T-cell (primary cell): ENCODE results near the gene CYTH1. TPM values are rescaled to one million over a fixed set of nuclear protein-coding genes. Genes with fewer than 3 reads are reported as not detected.

Experiments used
- ATAC-seq, 4 experiments: fragments of 200-7000 bp in 3 of 4; fragments of 150-1000 bp in 1 of 4; cut with Tn5 transposase; replicated peaks in 1 of 4; 1 replicate in 3 of 4; 2 replicates in 1 of 4; pipeline ENCODE4 v1.10.0; 2021; ENCODE audit warnings: moderate library complexity in 3 of 4, mild to moderate bottlenecking in 2 of 4, moderate number of reproducible peaks in 1 of 4
- CTCF ChIA-PET, 2 donors: fragments of 300-600 bp; sonication (Branson Sonifier 250); formaldehyde crosslinking; loops; one replicate each; lab custom pipeline; 2022; ENCODE audit warnings: antibody characterized with exemption in 2 of 2; lab: Charles Lee
- POLR2A ChIA-PET, 2 donors: fragments of 300-600 bp; sonication (Branson Sonifier 250); formaldehyde crosslinking; loops; one replicate each; lab custom pipeline; 2022; ENCODE audit warnings: antibody characterized with exemption in 2 of 2; lab: Charles Lee
- DNase-seq, 35 experiments: peaks; one replicate each; pipeline versions ENCODE4 v3.0.0 to v3.0.0-alpha.2; 2013 to 2023
- H3K27ac ChIP-seq: one replicate; pipeline ENCODE4 v1.5.1; 2013; ENCODE audit warnings: low read length
- H3K27me3 ChIP-seq, 2 experiments: replicated peaks in 1 of 2; 1 replicate in 1 of 2; 2 replicates in 1 of 2; pipeline versions ENCODE4 v1.6.1 to v1.7.0; 2013; ENCODE audit warnings: low read length in 1 of 2, mixed read lengths in 1 of 2; ENCODE audit not compliant: control insufficient read depth in 2 of 2, insufficient read depth in 2 of 2; ENCODE audit errors: extremely low read depth in 1 of 2
- H3K36me3 ChIP-seq, 2 donors: 1 replicate in 1 of 2; 2 replicates in 1 of 2; pipeline versions ENCODE4 v1.6.1 to v1.7.0; 2013; ENCODE audit warnings: low read length in 1 of 2; ENCODE audit not compliant: control insufficient read depth in 2 of 2, insufficient read depth in 1 of 2; ENCODE audit errors: extremely low read depth in 1 of 2
- H3K4me1 ChIP-seq, 2 experiments: 1 replicate in 1 of 2; 2 replicates in 1 of 2; pipeline versions ENCODE4 v1.6.1 to v1.7.0; 2013; ENCODE audit warnings: low read length in 2 of 2, mixed read lengths in 1 of 2; ENCODE audit not compliant: insufficient read depth in 2 of 2, control insufficient read depth in 1 of 2; ENCODE audit errors: extremely low read depth in 1 of 2
- H3K4me3 ChIP-seq, 2 donors: 1 replicate in 1 of 2; 2 replicates in 1 of 2; pipeline versions ENCODE4 v1.5.1 to v1.7.0; 2013; ENCODE audit warnings: mild to moderate bottlenecking in 2 of 2, low read length in 1 of 2, moderate library complexity in 1 of 2; ENCODE audit not compliant: control insufficient read depth in 1 of 2; ENCODE audit errors: extremely low read depth in 1 of 2
- H3K9me3 ChIP-seq: 2 replicates; pipeline ENCODE4 v1.7.0; 2013
- H3K27ac Mint-ChIP-seq, 2 donors: one replicate each; pipeline ENCODE4 v1.8.0; 2020 to 2021; ENCODE audit warnings: mild to moderate bottlenecking in 2 of 2, mixed read lengths in 2 of 2
- H3K27me3 Mint-ChIP-seq, 2 donors: one replicate each; pipeline ENCODE4 v1.8.0; 2021 to 2022; ENCODE audit warnings: mixed read lengths in 2 of 2
- H3K36me3 Mint-ChIP-seq: one replicate; pipeline ENCODE4 v1.8.0; 2021; ENCODE audit warnings: mixed read lengths
- H3K4me1 Mint-ChIP-seq, 3 donors: one replicate each; pipeline ENCODE4 v1.8.0; 2020 to 2022; ENCODE audit warnings: mixed read lengths in 3 of 3, mild to moderate bottlenecking in 1 of 3
- H3K4me3 Mint-ChIP-seq, 3 donors: one replicate each; pipeline ENCODE4 v1.8.0; 2020 to 2022; ENCODE audit warnings: mild to moderate bottlenecking in 3 of 3, mixed read lengths in 3 of 3, moderate library complexity in 3 of 3
- H3K9me3 Mint-ChIP-seq, 3 donors: one replicate each; pipeline ENCODE4 v1.8.0; 2020 to 2022; ENCODE audit warnings: mixed read lengths in 3 of 3
- WGBS: methylation state at CpG from one replicate; pipeline ENCODE4 v1.1.5; 2013; ENCODE audit warnings: missing lambda C conversion rate; ENCODE audit not compliant: insufficient coverage; 5-methylcytosine and 5-hydroxymethylcytosine counted together
- total RNA-seq, 35 experiments: library from RNA in 6 of 35; stranded (reverse) in 6 of 35; fragments of 120-200 nt in 1 of 35; gene quantifications; one replicate each; pipeline versions ENCODE4 v1.2.1 to v1.2.4 and lab custom pipeline; 2013 to 2026

CYTH1 gene
- total RNA-seq, 5 donors from 2014 or later (not counting 1 experiment from before 2014, with no cell fraction given), result 357 to 509 (median 372) TPM

DNA sequence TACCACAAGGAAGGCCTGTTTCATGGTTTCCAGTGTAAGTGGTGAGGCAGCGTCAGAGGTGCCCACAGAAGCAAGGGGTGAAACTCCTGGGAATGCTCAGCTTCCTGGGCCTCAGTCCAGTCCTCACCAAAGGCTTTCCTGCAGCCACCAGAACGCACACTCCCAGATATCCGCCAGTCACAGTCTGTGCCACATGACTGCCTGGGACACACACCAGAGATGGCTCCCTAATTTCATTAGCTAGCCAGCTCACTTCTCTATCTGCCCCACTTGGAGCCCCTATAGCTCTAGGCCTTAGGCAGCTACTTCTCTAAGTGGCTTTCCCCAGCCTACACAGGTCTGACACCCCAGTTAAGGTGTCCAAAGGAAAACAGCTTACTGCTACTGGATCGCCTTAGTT is 77.0 kb downstream of the CYTH1 start:
- H3K27ac ChIP-seq, result no peak overlapping the region
- peaks cover 54% of the 10 kb centered on the region for H3K36me3 Mint-ChIP-seq
- DNase-seq (no peak), ATAC-seq (no peak)
- ChIA-PET CTCF (interaction anchor here in 1 of 2 donors (0.5 kb wide), 1 partner anchor 66 kb away, joined by 3 read pairs; no protein-coding TSS in a partner anchor), POLR2A (no interaction called here)
- peak overlapping the region in 1 of 2 donors; percentile 46 for H3K27ac Mint-ChIP-seq
- 88% methylated on average over 3 of the region's 4 CpGs for WGBS
- H3K9me3 Mint-ChIP-seq, result no peaks in the 10 kb centered on the region
- no peaks in the 10 kb centered on the region for H3K27me3 Mint-ChIP-seq
- H3K4me1 Mint-ChIP-seq, result peaks cover 38 to 39% (median 39%) of the 10 kb centered on the region in 3 donors
- H3K27me3 ChIP-seq, result no peaks in the 10 kb centered on the region
- H3K4me1 ChIP-seq, result peaks cover 6 to 20% of the 10 kb centered on the region in 2 experiments
- H3K4me3 Mint-ChIP-seq, result no peak overlapping the region
- H3K4me3 ChIP-seq, result no peak overlapping the region
- no peaks in the 10 kb centered on the region for H3K9me3 ChIP-seq
- H3K36me3 ChIP-seq, result peaks cover 28 to 91% of the 10 kb centered on the region in 2 donors

- POLR2A ChIA-PET, result no interaction called here
- Mint-ChIP-seq H3K4me3 (no peak overlapping the region), H3K27me3 (no peaks in the 10 kb centered on the region), H3K27ac (no peak overlapping the region), H3K4me1 (peaks cover 34 to 35% (median 34%) of the 10 kb centered on the region in 3 donors), H3K9me3 (no peaks in the 10 kb centered on the region), H3K36me3 (peaks cover 57% of the 10 kb centered on the region)
- Histone ChIP-seq H3K27me3 (no peaks in the 10 kb centered on the region), H3K4me3 (no peak overlapping the region), H3K9me3 (no peaks in the 10 kb centered on the region), H3K27ac (no peak overlapping the region), H3K4me1 (peaks cover 3 to 16% of the 10 kb centered on the region in 2 experiments), H3K36me3 (peaks cover 32 to 96% of the 10 kb centered on the region in 2 donors)
- no peak for ATAC-seq
- CTCF ChIA-PET, result interaction anchor here (0.5 to 1.0 kb wide), 2 partner anchors 30 to 67 kb away, joined by 3 read pairs; no protein-coding TSS in a partner anchor
- DNase-seq, result no peak
- WGBS, result no CpG with 5 or more reads among the region's 3 CpGs
Observed at GRCh38 chr17:78704594-78704993, 77.5 kb downstream of the CYTH1 start.

DNA sequence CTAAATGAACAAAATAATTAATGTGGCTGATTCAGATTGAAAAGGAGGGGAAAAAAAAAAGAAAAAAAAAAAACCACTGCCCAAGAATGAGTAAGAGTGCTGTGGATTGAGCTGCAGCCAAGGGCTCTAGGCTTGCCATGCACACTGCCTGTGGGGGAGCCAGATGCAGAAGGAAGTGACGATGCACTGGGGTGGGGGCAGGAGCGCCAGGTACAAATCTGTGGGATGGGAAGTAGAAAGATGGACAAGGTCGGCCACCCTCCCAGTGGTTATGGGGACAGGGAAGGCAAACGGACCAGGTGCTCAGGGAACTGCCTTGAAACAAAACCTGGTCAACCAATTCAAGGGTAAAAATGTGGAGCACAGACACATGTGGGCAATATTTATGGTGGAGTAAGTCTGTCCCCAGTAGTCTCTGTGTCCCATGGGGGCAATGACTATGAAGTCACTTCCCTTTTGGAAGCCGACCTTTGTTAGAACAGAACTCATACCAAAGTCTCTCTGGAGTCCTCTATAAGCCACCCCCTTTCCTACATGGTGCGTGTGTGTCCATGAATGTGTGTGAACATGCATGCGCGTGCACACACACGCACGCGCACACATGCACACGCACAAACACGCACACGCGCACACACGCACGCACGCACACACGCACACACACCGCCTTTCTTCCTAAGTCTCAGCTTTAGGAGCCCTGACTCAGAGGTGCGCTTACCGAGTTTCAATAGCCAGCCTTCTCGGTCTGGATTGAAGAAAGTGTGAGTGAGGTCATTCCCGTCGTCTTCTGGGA is 84.3 kb downstream of the CYTH1 start:
- Histone ChIP-seq H3K36me3 (peaks cover 38 to 97% of the 10 kb centered on the region in 2 donors), H3K27me3 (no peaks in the 10 kb centered on the region), H3K27ac (no peak overlapping the region), H3K4me1 (no peaks in the 10 kb centered on the region), H3K4me3 (no peak overlapping the region), H3K9me3 (no peaks in the 10 kb centered on the region)
- Mint-ChIP-seq H3K9me3 (no peaks in the 10 kb centered on the region), H3K27me3 (no peaks in the 10 kb centered on the region), H3K4me3 (no peak overlapping the region), H3K27ac (peak overlapping the region; percentile 56 to 75), H3K4me1 (peaks cover 7 to 29% (median 16%) of the 10 kb centered on the region in 3 donors), H3K36me3 (peaks cover 74% of the 10 kb centered on the region)
- POLR2A ChIA-PET, result interaction anchor here (0.6 to 1.0 kb wide), 6 partner anchors 9 to 1099 kb away, joined by 3 to 7 read pairs (median 6); no protein-coding TSS in a partner anchor
- CTCF ChIA-PET, result interaction anchor here (0.6 to 0.7 kb wide), 4 partner anchors 16 to 1697 kb away, joined by 3 to 6 read pairs (median 4); no protein-coding TSS in a partner anchor
- no peak for DNase-seq
- peak in 1 of 4 experiments; percentile 23 for ATAC-seq
- 98% methylated on average over 9 of the region's 25 CpGs for WGBS

- DNase-seq (no peak), ATAC-seq (no peak)
- Histone ChIP-seq H3K4me1 (no peaks in the 10 kb centered on the region), H3K9me3 (no peaks in the 10 kb centered on the region), H3K4me3 (no peak overlapping the region), H3K36me3 (peaks cover 36 to 97% of the 10 kb centered on the region in 2 donors), H3K27me3 (no peaks in the 10 kb centered on the region), H3K27ac (no peak overlapping the region)
- CTCF ChIA-PET, result interaction anchor here (0.6 to 0.7 kb wide), 3 partner anchors 15 to 274 kb away, joined by 3 to 6 read pairs (median 4); no protein-coding TSS in a partner anchor
- H3K9me3 Mint-ChIP-seq, result no peaks in the 10 kb centered on the region
- POLR2A ChIA-PET, result interaction anchor here (0.6 to 1.0 kb wide), 6 partner anchors 8 to 1099 kb away, joined by 3 to 7 read pairs (median 6); no protein-coding TSS in a partner anchor
- H3K27me3 Mint-ChIP-seq, result no peaks in the 10 kb centered on the region
- H3K36me3 Mint-ChIP-seq, result peaks cover 76% of the 10 kb centered on the region
- H3K4me1 Mint-ChIP-seq, result peaks cover 7 to 32% (median 17%) of the 10 kb centered on the region in 3 donors
- H3K27ac Mint-ChIP-seq, result peak overlapping the region; percentile 56 to 75
- no CpG with 5 or more reads among the region's 2 CpGs for WGBS
- no peak overlapping the region for H3K4me3 Mint-ChIP-seq
Observed at GRCh38 chr17:78697122-78697521, 85.0 kb downstream of the CYTH1 start.

DNA sequence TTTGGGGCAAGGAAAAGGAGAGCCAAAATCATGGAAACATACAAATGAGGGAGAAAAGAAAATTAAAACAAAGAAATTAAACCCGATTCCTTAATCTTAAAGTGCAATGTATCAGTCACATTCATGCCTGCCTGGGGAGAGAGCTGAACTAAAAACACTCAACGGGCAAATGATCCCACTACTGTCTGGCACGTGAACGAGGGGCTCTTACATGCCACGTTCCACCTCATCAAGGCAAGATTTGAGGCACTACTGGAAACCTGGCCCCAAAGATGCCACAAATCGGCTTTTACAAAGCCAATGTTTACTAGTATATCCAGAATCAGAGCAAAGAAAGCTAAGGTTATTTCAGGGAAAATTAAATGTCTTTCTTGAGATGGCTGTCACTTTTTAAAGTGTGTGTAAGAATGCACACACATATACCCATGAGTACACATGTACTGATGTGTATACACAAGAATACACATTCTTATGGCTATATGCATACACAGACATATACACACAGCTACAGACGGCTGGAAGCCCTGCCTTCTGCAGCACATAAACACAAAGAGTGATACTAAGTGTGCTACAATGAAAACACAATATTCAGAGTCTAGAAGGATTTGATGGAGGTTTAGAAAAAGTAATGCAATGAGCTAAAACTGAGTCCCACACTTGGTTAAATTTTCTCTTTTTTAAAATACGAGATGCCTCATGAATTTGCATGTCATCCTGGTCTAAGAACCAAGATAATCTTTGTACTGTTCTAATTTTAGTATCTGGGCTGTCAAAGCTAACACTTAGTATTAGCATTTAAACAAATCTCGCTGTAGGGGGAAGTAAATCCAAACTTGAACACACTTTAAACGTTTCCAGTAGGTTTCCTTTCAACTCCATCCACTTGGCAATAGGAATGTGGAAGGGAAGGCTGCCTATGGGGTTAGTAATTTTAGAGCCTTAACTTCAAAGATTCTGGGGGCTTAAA is 85.8 kb downstream of the CYTH1 start:
- CTCF ChIA-PET, result no interaction called here
- Mint-ChIP-seq H3K9me3 (no peaks in the 10 kb centered on the region), H3K4me1 (peaks cover 5 to 34% (median 20%) of the 10 kb centered on the region in 3 donors), H3K36me3 (peaks cover 76% of the 10 kb centered on the region), H3K27ac (peak overlapping the region; percentile 43 to 68), H3K4me3 (no peak overlapping the region), H3K27me3 (no peaks in the 10 kb centered on the region)
- no peak overlapping the region for H3K4me3 ChIP-seq
- H3K27me3 ChIP-seq, result no peaks in the 10 kb centered on the region
- DNase-seq (no peak), ATAC-seq (no peak)
- peaks cover 29 to 97% of the 10 kb centered on the region in 2 donors for H3K36me3 ChIP-seq
- H3K4me1 ChIP-seq, result no peaks in the 10 kb centered on the region
- 96% methylated on average over 4 of the region's 10 CpGs for WGBS
- H3K9me3 ChIP-seq, result no peaks in the 10 kb centered on the region
- POLR2A ChIA-PET, result interaction anchor here in 1 of 2 donors (1.0 kb wide), 1 partner anchor 46 kb away, joined by 3 read pairs; no protein-coding TSS in a partner anchor
- no peak overlapping the region for H3K27ac ChIP-seq
